ENCODE data around the gene PARP3. TPM values are rescaled to one million over a fixed set of nuclear protein-coding genes. Genes with fewer than 3 reads are reported as not detected.

PARP3 gene
- total and polyA plus RNA-seq, 10 of the 15 experiments (the other 5 are each of a cell fraction or from before 2014, with no cell fraction given), result 2.1 to 31.2 (median 19.5) TPM

DNA sequence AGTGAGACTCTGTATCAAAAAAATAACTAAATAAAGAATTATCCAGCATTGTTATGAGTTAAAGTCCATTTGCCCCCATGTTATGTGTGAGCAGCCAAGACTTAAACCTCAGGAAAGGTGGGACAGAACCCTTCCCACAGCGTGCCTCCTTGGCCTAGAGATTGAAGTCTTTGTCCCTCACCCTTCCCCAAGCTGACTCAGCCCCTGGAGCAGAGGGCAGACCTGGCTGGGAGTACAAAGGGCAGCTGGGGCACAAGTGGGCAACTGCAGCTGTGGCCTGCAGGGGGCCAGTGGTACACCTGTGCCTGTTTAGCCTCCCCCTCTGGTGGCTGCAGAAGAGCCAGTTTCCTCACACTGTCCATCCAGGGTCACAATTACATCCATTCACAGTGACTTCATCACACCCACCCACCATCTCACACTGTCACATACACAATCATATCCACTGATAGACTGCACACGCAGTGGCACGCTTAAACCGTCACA lies 40.2 kb downstream of the PARP3 start (continued):
- TF ChIP-seq YY1 (IDR thresholded peaks at IDR 0.05; ENCODE audit: low read depth, low read length) (no peak), POLR2AphosphoS5 (IDR thresholded peaks at IDR 0.05; ENCODE audit: low read length) (no peak), USF1 (IDR thresholded peaks at IDR 0.05; ENCODE audit: borderline replicate concordance, extremely low read length, insufficient read depth, low read depth, low read length) (no peak), ELK1 (IDR thresholded peaks at IDR 0.05; ENCODE audit: low read depth, low read length) (no peak), LARP7 (IDR thresholded peaks at IDR 0.05) (0 out of 2 replicates have a peak, but pooled peaks have one; percentile 10), CBX3 (IDR thresholded peaks at IDR 0.05; ENCODE audit: borderline replicate concordance, low read depth) (no peak), SUPT20H (IDR thresholded peaks at IDR 0.05; ENCODE audit: borderline replicate concordance, control insufficient read depth, low read depth, low read length) (no peak), TARDBP (IDR thresholded peaks at IDR 0.05; ENCODE audit: borderline replicate concordance) (no peak), ZZZ3 (IDR thresholded peaks at IDR 0.05; ENCODE audit: control insufficient read depth, insufficient read length, low read depth) (no peak), WRNIP1 (IDR thresholded peaks at IDR 0.05; ENCODE audit: borderline replicate concordance, low read depth, low read length) (0 out of 2 replicates have a peak, but pooled peaks have one; percentile 49), CBFB (IDR thresholded peaks at IDR 0.05; ENCODE audit: low read depth) (no peak), ZNF24 (IDR thresholded peaks at IDR 0.05) (no peak), SMAD5 (IDR thresholded peaks at IDR 0.05; ENCODE audit: low read depth) (no peak), SRF (IDR thresholded peaks at IDR 0.05; ENCODE audit: low read depth in 2 of 2, low read length in 2 of 2) (no peak), NR2C2 (IDR thresholded peaks at IDR 0.05; ENCODE audit: borderline replicate concordance, control insufficient read depth, insufficient read length, low read depth) (no peak), POLR2A (IDR thresholded peaks at IDR 0.05; ENCODE audit: low read depth, low read length) (no peak), KDM1A (IDR thresholded peaks at IDR 0.05; ENCODE audit: borderline replicate concordance) (no peak)
- TF ChIP-seq, protein P1, sequence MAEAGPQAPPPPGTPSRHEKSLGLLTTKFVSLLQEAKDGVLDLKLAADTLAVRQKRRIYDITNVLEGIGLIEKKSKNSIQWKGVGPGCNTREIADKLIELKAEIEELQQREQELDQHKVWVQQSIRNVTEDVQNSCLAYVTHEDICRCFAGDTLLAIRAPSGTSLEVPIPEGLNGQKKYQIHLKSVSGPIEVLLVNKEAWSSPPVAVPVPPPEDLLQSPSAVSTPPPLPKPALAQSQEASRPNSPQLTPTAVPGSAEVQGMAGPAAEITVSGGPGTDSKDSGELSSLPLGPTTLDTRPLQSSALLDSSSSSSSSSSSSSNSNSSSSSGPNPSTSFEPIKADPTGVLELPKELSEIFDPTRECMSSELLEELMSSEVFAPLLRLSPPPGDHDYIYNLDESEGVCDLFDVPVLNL (IDR thresholded peaks at IDR 0.05; ENCODE audit: low read depth, low read length), result no peak
- TF ChIP-seq, protein P2, sequence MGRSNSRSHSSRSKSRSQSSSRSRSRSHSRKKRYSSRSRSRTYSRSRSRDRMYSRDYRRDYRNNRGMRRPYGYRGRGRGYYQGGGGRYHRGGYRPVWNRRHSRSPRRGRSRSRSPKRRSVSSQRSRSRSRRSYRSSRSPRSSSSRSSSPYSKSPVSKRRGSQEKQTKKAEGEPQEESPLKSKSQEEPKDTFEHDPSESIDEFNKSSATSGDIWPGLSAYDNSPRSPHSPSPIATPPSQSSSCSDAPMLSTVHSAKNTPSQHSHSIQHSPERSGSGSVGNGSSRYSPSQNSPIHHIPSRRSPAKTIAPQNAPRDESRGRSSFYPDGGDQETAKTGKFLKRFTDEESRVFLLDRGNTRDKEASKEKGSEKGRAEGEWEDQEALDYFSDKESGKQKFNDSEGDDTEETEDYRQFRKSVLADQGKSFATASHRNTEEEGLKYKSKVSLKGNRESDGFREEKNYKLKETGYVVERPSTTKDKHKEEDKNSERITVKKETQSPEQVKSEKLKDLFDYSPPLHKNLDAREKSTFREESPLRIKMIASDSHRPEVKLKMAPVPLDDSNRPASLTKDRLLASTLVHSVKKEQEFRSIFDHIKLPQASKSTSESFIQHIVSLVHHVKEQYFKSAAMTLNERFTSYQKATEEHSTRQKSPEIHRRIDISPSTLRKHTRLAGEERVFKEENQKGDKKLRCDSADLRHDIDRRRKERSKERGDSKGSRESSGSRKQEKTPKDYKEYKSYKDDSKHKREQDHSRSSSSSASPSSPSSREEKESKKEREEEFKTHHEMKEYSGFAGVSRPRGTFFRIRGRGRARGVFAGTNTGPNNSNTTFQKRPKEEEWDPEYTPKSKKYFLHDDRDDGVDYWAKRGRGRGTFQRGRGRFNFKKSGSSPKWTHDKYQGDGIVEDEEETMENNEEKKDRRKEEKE (IDR thresholded peaks at IDR 0.05), result no peak
- TF ChIP-seq, protein P3, sequence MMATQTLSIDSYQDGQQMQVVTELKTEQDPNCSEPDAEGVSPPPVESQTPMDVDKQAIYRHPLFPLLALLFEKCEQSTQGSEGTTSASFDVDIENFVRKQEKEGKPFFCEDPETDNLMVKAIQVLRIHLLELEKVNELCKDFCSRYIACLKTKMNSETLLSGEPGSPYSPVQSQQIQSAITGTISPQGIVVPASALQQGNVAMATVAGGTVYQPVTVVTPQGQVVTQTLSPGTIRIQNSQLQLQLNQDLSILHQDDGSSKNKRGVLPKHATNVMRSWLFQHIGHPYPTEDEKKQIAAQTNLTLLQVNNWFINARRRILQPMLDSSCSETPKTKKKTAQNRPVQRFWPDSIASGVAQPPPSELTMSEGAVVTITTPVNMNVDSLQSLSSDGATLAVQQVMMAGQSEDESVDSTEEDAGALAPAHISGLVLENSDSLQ (IDR thresholded peaks at IDR 0.05), result no peak
- TF ChIP-seq, protein P4, sequence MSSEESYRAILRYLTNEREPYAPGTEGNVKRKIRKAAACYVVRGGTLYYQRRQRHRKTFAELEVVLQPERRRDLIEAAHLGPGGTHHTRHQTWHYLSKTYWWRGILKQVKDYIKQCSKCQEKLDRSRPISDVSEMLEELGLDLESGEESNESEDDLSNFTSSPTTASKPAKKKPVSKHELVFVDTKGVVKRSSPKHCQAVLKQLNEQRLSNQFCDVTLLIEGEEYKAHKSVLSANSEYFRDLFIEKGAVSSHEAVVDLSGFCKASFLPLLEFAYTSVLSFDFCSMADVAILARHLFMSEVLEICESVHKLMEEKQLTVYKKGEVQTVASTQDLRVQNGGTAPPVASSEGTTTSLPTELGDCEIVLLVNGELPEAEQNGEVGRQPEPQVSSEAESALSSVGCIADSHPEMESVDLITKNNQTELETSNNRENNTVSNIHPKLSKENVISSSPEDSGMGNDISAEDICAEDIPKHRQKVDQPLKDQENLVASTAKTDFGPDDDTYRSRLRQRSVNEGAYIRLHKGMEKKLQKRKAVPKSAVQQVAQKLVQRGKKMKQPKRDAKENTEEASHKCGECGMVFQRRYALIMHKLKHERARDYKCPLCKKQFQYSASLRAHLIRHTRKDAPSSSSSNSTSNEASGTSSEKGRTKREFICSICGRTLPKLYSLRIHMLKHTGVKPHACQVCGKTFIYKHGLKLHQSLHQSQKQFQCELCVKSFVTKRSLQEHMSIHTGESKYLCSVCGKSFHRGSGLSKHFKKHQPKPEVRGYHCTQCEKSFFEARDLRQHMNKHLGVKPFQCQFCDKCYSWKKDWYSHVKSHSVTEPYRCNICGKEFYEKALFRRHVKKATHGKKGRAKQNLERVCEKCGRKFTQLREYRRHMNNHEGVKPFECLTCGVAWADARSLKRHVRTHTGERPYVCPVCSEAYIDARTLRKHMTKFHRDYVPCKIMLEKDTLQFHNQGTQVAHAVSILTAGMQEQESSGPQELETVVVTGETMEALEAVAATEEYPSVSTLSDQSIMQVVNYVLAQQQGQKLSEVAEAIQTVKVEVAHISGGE (CRISPR knock-in tag; IDR thresholded peaks at IDR 0.05), result no peak

Measured in GM12878 (cell line).